HepG2 (cell line): ENCODE measurements around the gene OTUB2. TPM values are rescaled to one million over a fixed set of nuclear protein-coding genes. Genes with fewer than 3 reads are reported as not detected.

Source experiments
- ATF7 ChIP-seq, 2 experiments: fragments of 450-650 bp in 1 of 2; sonication (generic) in 1 of 2; formaldehyde crosslinking in 1 of 2; IDR thresholded peaks; 2 replicates each; pipeline versions ENCODE4 v1.4.0 to v1.6.1; 2016 to 2020; ENCODE audit warnings: antibody characterized with exemption in 1 of 2, mild to moderate bottlenecking in 1 of 2, missing genetic modification reagents in 1 of 2
- GFI1 ChIP-seq: sonication (generic); formaldehyde crosslinking; IDR thresholded peaks from 2 replicates; pipeline ENCODE4 v1.5.0; 2020; ENCODE audit warnings: missing genetic modification reagents, mild to moderate bottlenecking, borderline replicate concordance
- HOXA5 ChIP-seq: sonication (generic); formaldehyde crosslinking; IDR thresholded peaks from 2 replicates; pipeline ENCODE4 v1.4.0; 2020; ENCODE audit warnings: missing genetic modification reagents
- JUN ChIP-seq: sonication (generic); formaldehyde crosslinking; IDR thresholded peaks from 2 replicates; pipeline ENCODE4 v1.4.0; 2020; ENCODE audit warnings: mild to moderate bottlenecking, missing genetic modification reagents
- KLF12 ChIP-seq: sonication (generic); formaldehyde crosslinking; IDR thresholded peaks from 2 replicates; pipeline ENCODE4 v1.4.0; 2020; ENCODE audit warnings: missing genetic modification reagents, borderline replicate concordance
- KLF16 ChIP-seq, 2 experiments: sonication (generic) in 1 of 2; formaldehyde crosslinking in 1 of 2; IDR thresholded peaks; 2 replicates each; pipeline versions ENCODE4 v1.6.1 to v1.8.0; 2016 to 2023; ENCODE audit warnings: missing genetic modification reagents in 2 of 2, missing compliant biosample characterization in 1 of 2
- LCORL ChIP-seq, 2 experiments: fragments of 450-650 bp in 1 of 2; sonication (generic) in 1 of 2; formaldehyde crosslinking in 1 of 2; IDR thresholded peaks; 2 replicates each; pipeline versions ENCODE4 v1.5.0 to v1.6.1; 2017 to 2020; ENCODE audit warnings: antibody characterized with exemption in 1 of 2, missing genetic modification reagents in 1 of 2
- MBD4 ChIP-seq: IDR thresholded peaks from 2 replicates; pipeline ENCODE4 v1.6.1; 2012; ENCODE audit warnings: low read length, inconsistent platforms, borderline replicate concordance
- MBNL3 ChIP-seq: fragments of 250-450 bp; sonication (Bioruptor Pico); conservative IDR thresholded peaks from 2 replicates; pipeline ENCODE4 v1.8.0; 2022; ENCODE audit warnings: mild to moderate bottlenecking, inconsistent platforms
- NCOA1 ChIP-seq: sonication (generic); formaldehyde crosslinking; IDR thresholded peaks from 2 replicates; pipeline ENCODE4 v1.9.0; 2021; ENCODE audit warnings: missing genetic modification reagents
- NFE2L2 ChIP-seq: fragments of 150-350 bp; IDR thresholded peaks from 2 replicates; pipeline ENCODE4 v1.6.1; 2014; ENCODE audit warnings: low read length
- NR1H2 ChIP-seq: sonication (generic); formaldehyde crosslinking; IDR thresholded peaks from 2 replicates; pipeline ENCODE4 v1.8.1; 2022; ENCODE audit warnings: low read depth, missing genetic modification reagents, borderline replicate concordance
- PITX1 ChIP-seq: sonication (generic); formaldehyde crosslinking; IDR thresholded peaks from 2 replicates; pipeline ENCODE4 v1.5.1; 2020; ENCODE audit warnings: mild to moderate bottlenecking, missing genetic modification reagents
- POGZ ChIP-seq: sonication (generic); formaldehyde crosslinking; IDR thresholded peaks from 2 replicates; pipeline ENCODE4 v1.4.0; 2020; ENCODE audit warnings: mild to moderate bottlenecking, missing genetic modification reagents
- RXRA ChIP-seq: sonication (generic); formaldehyde crosslinking; IDR thresholded peaks from 2 replicates; pipeline ENCODE4 v1.5.1; 2020; ENCODE audit warnings: missing genetic modification reagents
- SALL1 ChIP-seq: sonication (generic); formaldehyde crosslinking; IDR thresholded peaks from 2 replicates; pipeline ENCODE4 v1.8.0; 2022; ENCODE audit warnings: mild to moderate bottlenecking, missing genetic modification reagents
- ZNF17 ChIP-seq: sonication (generic); formaldehyde crosslinking; IDR thresholded peaks from 2 replicates; pipeline ENCODE4 v1.5.0; 2020; ENCODE audit warnings: mild to moderate bottlenecking, missing genetic modification reagents
- ZNF251 ChIP-seq: sonication (generic); formaldehyde crosslinking; IDR thresholded peaks from 2 replicates; pipeline ENCODE4 v1.9.0; 2021; ENCODE audit warnings: mild to moderate bottlenecking, missing genetic modification reagents
- ZSCAN22 ChIP-seq: sonication (generic); formaldehyde crosslinking; IDR thresholded peaks from 2 replicates; pipeline ENCODE4 v1.4.0; 2020; ENCODE audit warnings: mild to moderate bottlenecking, missing genetic modification reagents
- polyA plus RNA-seq, 8 experiments: library from polyadenylated mRNA; depleted of rRNA in 3 of 8; stranded (reverse) in 7 of 8; unstranded in 1 of 8; fragments of >200 nt; fragmentation: Illumina TruSeq in 4 of 8; extraction: Trizol in 4 of 8; gene quantifications; 2 replicates each; pipeline versions ENCODE4 v1.2.1 to v1.2.3, GENCODE V29; 2011 to 2016; ENCODE audit warnings: low read depth in 4 of 8, missing spikeins in 1 of 8, mixed read lengths in 1 of 8; ENCODE audit not compliant: insufficient read depth in 1 of 8
- total RNA-seq, 5 experiments: library from RNA; depleted of rRNA; stranded (reverse); fragments of >200 nt; fragmentation: Illumina TruSeq; extraction: Trizol; gene quantifications; 2 replicates each; pipeline ENCODE4 v1.2.3, GENCODE V29; 2016; ENCODE audit warnings: low read depth in 1 of 5
- TF ChIP-seq, protein P1 (sequence below): sonication (generic); formaldehyde crosslinking; IDR thresholded peaks from one replicate; pipeline ENCODE4 v1.5.1; 2020; ENCODE audit warnings: mild to moderate bottlenecking, missing genetic modification reagents; ENCODE audit errors: not compliant biosample characterization
- TF ChIP-seq, protein P2 (sequence below): sonication (generic); formaldehyde crosslinking; IDR thresholded peaks from 2 replicates; pipeline ENCODE4 v1.5.1; 2020; ENCODE audit warnings: missing genetic modification reagents, mild to moderate bottlenecking, borderline replicate concordance

The OTUB2 gene
- total and polyA plus RNA-seq, 2 of the 13 experiments (the other 11 are each of a cell fraction or from before 2014, with no cell fraction given): 2.2 to 2.4 TPM

- TF ChIP-seq, protein P1, sequence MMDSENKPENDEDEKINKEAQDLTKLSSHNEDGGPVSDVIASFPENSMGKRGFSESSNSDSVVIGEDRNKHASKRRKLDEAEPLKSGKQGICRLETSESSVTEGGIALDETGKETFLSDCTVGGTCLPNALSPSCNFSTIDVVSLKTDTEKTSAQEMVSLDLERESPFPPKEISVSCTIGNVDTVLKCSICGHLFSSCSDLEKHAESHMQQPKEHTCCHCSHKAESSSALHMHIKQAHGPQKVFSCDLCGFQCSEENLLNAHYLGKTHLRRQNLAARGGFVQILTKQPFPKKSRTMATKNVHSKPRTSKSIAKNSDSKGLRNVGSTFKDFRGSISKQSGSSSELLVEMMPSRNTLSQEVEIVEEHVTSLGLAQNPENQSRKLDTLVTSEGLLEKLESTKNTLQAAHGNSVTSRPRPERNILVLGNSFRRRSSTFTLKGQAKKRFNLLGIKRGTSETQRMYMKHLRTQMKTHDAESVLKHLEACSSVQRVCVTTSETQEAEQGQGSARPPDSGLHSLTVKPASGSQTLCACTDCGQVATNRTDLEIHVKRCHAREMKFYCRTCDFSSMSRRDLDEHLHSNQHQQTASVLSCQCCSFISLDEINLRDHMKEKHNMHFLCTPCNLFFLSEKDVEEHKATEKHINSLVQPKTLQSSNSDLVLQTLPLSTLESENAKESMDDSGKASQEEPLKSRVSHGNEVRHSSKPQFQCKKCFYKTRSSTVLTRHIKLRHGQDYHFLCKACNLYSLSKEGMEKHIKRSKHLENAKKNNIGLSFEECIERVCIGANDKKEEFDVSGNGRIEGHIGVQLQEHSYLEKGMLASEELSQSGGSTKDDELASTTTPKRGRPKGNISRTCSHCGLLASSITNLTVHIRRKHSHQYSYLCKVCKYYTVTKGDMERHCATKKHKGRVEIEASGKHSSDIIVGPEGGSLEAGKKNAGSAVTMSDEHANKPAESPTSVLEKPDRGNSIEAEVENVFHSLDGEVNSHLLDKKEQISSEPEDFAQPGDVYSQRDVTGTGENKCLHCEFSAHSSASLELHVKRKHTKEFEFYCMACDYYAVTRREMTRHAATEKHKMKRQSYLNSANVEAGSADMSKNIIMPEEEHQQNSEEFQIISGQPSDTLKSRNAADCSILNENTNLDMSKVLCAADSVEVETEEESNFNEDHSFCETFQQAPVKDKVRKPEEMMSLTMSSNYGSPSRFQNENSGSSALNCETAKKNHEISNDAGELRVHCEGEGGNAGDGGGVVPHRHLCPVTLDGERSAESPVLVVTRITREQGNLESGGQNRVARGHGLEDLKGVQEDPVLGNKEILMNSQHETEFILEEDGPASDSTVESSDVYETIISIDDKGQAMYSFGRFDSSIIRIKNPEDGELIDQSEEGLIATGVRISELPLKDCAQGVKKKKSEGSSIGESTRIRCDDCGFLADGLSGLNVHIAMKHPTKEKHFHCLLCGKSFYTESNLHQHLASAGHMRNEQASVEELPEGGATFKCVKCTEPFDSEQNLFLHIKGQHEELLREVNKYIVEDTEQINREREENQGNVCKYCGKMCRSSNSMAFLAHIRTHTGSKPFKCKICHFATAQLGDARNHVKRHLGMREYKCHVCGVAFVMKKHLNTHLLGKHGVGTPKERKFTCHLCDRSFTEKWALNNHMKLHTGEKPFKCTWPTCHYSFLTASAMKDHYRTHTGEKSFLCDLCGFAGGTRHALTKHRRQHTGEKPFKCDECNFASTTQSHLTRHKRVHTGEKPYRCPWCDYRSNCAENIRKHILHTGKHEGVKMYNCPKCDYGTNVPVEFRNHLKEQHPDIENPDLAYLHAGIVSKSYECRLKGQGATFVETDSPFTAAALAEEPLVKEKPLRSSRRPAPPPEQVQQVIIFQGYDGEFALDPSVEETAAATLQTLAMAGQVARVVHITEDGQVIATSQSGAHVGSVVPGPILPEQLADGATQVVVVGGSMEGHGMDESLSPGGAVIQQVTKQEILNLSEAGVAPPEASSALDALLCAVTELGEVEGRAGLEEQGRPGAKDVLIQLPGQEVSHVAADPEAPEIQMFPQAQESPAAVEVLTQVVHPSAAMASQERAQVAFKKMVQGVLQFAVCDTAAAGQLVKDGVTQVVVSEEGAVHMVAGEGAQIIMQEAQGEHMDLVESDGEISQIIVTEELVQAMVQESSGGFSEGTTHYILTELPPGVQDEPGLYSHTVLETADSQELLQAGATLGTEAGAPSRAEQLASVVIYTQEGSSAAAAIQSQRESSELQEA (CRISPR knock-in tag): no peak
- no peak for TF ChIP-seq MBD4
- peak; percentile 43; the same call in 1 of the 2 replicates for TF ChIP-seq SALL1 (CRISPR knock-in tag)
- no peak for TF ChIP-seq MBNL3 (CRISPR knock-in tag)
- TF ChIP-seq PITX1 (CRISPR knock-in tag): 0 out of 2 replicates have a peak, but pooled peaks have one; percentile 26
- no peak for TF ChIP-seq ZSCAN22 (CRISPR knock-in tag)
- TF ChIP-seq, protein P2, sequence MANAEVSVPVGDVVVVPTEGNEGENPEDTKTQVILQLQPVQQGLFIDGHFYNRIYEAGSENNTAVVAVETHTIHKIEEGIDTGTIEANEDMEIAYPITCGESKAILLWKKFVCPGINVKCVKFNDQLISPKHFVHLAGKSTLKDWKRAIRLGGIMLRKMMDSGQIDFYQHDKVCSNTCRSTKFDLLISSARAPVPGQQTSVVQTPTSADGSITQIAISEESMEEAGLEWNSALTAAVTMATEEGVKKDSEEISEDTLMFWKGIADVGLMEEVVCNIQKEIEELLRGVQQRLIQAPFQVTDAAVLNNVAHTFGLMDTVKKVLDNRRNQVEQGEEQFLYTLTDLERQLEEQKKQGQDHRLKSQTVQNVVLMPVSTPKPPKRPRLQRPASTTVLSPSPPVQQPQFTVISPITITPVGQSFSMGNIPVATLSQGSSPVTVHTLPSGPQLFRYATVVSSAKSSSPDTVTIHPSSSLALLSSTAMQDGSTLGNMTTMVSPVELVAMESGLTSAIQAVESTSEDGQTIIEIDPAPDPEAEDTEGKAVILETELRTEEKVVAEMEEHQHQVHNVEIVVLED (CRISPR knock-in tag): no peak
- no peak for TF ChIP-seq LCORL (IDR thresholded peaks at IDR 0.05)
- no peak for TF ChIP-seq LCORL (CRISPR knock-in tag; IDR thresholded peaks at IDR 0.05)
- TF ChIP-seq GFI1 (CRISPR knock-in tag): no peak
- no peak for TF ChIP-seq HOXA5 (CRISPR knock-in tag)
- no peak for TF ChIP-seq ATF7 (IDR thresholded peaks at IDR 0.05)
- no peak for TF ChIP-seq ATF7 (CRISPR knock-in tag; IDR thresholded peaks at IDR 0.05)
- TF ChIP-seq POGZ (CRISPR knock-in tag): 0 out of 2 replicates have a peak, but pooled peaks have one; percentile 17
- TF ChIP-seq RXRA (CRISPR knock-in tag): peak; percentile 46; the same call in 1 of the 2 replicates
- no peak for TF ChIP-seq NCOA1 (CRISPR knock-in tag)
- TF ChIP-seq ZNF251: no peak
- no peak for TF ChIP-seq NR1H2
- TF ChIP-seq KLF16 (CRISPR knock-in tag; IDR thresholded peaks at IDR 0.05): no peak
- TF ChIP-seq JUN: no peak
- no peak for TF ChIP-seq NFE2L2
- no peak for TF ChIP-seq KLF12 (CRISPR knock-in tag)
- no peak for TF ChIP-seq ZNF17 (CRISPR knock-in tag)
Measured at GRCh38 chr14:94038921-94039629, 12.9 kb downstream of the OTUB2 start (continued).
